Hippocampal formation (tissue), 2 donors: ENCODE data around the gene CDH22.

Experiments
- DNase-seq, 2 donors: peaks; one replicate each; lab custom pipeline; 2025; lab: John Stamatoyannopoulos, UW

The CDH22 gene

GRCh38 chr20:46144432-46145025 is 163.8 kb downstream of the CDH22 start:
- no peak for DNase-seq

- DNase-seq = no peak
Observed at GRCh38 chr20:46142124-46142523, 166.2 kb downstream of the CDH22 start.

GRCh38 chr20:46139908-46140482 is 168.3 kb downstream of the CDH22 start:
- DNase-seq = no peak

GRCh38 chr20:46139266-46139889 is 168.9 kb downstream of the CDH22 start:
- DNase-seq = no peak

GRCh38 chr20:46137816-46138215 is 170.5 kb downstream of the CDH22 start:
- DNase-seq = no peak

- DNase-seq = no peak
Observed at GRCh38 chr20:46135856-46136633, 172.3 kb downstream of the CDH22 start.

- no peak for DNase-seq
Observed at GRCh38 chr20:46134716-46135115, 173.6 kb downstream of the CDH22 start.

GRCh38 chr20:46133886-46134654 is 174.2 kb downstream of the CDH22 start:
- no peak for DNase-seq

- peak in 1 of 2 donors; percentile 29 for DNase-seq
Observed at GRCh38 chr20:46132705-46133120, 175.6 kb downstream of the CDH22 start.

- no peak for DNase-seq
Observed at GRCh38 chr20:46131396-46131795, 176.9 kb downstream of the CDH22 start.

- no peak for DNase-seq
Observed at GRCh38 chr20:46130534-46130933, 177.8 kb downstream of the CDH22 start.

- DNase-seq = no peak
Observed at GRCh38 chr20:46129955-46130481, 178.3 kb downstream of the CDH22 start.

- no peak for DNase-seq
Observed at GRCh38 chr20:46128310-46129151, 179.8 kb downstream of the CDH22 start.

GRCh38 chr20:46127396-46128010 is 180.8 kb downstream of the CDH22 start:
- no peak for DNase-seq

- DNase-seq = no peak
Observed at GRCh38 chr20:46126440-46127056, 181.8 kb downstream of the CDH22 start.
